Hippocampal formation (tissue), 2 donors: ENCODE data around the gene ATXN3.
"Not testable (repeated sequence)": the region's sequence is repeated elsewhere in the genome, so short reads cannot be mapped to it uniquely, and the experiment has no call there.

ENCODE experiments used
- DNase-seq, 2 donors: peaks; one replicate each; lab custom pipeline; 2025; lab: John Stamatoyannopoulos, UW

ATXN3 gene

GRCh38 chr14:92074555-92074954, 31.8 kb downstream of the ATXN3 start:
- no peak for DNase-seq

GRCh38 chr14:92058006-92058917, 48.1 kb downstream of the ATXN3 start:
- DNase-seq = peak in 1 of 2 donors; percentile 4

GRCh38 chr14:92049781-92050180, 56.6 kb downstream of the ATXN3 start:
- DNase-seq = no peak

GRCh38 chr14:92049221-92049620, 57.2 kb downstream of the ATXN3 start:
- not testable (repeated sequence) for DNase-seq

DNA sequence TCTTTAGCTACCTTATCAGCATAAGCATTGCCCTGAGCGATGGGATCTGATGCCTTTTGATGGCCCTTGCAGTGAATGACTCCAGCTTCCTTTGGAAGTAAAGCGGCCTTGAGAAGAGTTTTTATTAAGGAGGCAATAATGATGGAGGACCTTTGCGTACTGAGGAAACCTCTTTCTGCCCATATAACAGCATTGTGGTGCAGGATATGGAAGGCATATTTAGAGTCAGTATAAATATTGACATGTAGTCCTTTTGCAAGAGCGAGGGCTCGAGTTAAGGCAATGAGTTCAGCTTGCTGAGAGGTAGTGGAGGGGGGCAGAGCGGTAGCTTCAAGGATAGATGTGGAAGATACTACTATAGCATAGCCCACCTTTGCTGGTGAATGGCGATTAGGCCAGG, 60.5 kb downstream of the ATXN3 start:
- DNase-seq = not testable (repeated sequence)

DNA sequence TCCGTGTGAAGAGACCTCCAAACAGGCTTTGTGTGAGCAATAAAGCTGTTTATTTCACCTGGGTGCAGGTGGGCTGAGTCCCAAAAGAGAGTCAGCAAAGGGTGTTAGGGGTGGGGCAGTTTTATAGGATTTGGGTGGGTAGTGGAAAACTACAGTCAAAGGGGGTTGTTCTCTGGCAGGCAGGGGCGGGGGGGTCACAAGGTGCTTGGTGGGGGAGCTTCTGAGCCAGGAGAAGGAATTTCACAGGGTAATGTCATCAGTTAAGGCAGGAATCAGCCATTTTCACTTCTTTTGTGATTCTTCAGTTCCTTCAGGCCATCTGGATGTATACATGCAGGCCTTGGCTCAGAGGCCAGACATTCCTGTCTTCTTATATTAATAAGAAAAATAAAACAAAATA, 64.6 kb downstream of the ATXN3 start:
- not testable (repeated sequence) for DNase-seq

DNA sequence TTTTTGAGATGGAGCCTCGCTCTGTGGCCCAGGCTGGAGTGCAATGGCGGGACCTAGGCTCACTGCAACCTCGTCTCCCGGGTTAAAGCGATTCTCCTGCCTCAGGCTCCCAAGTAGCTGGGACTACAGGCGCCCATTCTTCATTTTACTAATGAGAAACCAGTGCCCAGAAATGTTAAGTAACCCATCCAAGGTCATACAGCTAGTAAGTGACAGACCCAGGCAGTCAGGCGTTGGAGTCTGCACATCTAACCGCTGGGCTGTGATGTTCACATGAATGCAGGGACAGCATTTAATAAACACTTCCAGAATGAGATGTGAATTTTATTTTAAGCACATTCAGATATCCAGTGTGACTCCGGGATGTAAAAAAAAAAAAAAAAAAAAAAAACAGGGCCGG, 65.2 kb downstream of the ATXN3 start:
- DNase-seq = no peak

DNA sequence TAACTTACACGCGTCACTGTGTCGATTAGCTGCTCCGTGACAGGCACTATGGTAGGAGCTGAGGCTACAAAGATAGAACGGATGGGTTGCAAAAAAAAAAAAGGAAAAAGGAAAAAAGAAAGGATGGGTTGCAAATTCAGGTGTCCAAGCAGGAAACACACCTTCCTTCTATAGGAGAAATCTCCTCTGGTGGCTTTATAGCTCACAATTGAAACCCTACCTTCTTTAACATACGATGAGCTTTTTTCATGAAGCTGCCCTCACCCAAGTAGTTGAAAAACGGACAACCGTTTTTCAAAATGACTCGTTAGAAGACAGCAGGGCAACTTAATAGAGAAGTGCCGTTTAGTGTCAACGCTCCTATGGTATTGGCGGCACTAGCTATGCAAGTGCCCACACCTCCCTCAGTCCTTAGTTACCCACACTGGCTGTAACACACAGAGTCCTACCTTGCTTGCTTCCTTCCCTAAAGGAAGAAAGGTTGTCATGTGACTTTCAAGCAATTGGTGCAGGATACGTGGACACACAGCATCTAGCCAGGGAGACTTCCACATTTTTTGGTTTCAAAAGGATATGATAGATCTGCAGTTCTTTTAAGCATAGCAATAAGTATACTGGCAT, 65.8 kb downstream of the ATXN3 start:
- DNase-seq = peak in 1 of 2 donors; percentile 60

GRCh38 chr14:92039719-92040430, 66.5 kb downstream of the ATXN3 start, which contains the start of gene TRIP11:
Gene TRIP11 (minus strand): TSS chr14:92040059. CDS start chr14:92039685, 374 bp downstream.
- peak; percentile 87 to 93 for DNase-seq

GRCh38 chr14:92039063-92039718, 67.2 kb downstream of the ATXN3 start:
- peak in 1 of 2 donors; percentile 38 for DNase-seq

DNA sequence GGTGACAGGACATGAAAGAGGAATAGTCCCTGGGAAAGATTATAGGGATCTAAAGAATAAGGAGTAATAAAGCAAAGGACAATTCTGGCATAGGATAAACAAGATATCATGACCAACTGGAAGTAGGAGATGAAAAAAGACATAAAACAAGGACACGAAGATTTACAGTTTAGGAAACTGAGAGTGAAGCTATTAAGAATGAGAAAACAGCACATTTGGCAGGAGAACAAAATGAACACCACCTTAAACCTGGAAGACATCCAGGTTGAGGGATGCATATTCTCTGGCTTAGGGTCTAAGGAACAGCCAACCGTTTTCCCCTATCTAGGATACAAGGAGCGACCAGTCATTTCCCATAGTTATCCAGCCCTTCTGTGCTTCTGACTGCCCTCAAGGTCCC, 68.4 kb downstream of the ATXN3 start:
- no peak for DNase-seq

- DNase-seq = no peak
These were observed 70.5 kb downstream of the ATXN3 start for GRCh38 chr14:92035890-92036289.

GRCh38 chr14:92033906-92034687, 72.3 kb downstream of the ATXN3 start:
- DNase-seq = no peak

DNA sequence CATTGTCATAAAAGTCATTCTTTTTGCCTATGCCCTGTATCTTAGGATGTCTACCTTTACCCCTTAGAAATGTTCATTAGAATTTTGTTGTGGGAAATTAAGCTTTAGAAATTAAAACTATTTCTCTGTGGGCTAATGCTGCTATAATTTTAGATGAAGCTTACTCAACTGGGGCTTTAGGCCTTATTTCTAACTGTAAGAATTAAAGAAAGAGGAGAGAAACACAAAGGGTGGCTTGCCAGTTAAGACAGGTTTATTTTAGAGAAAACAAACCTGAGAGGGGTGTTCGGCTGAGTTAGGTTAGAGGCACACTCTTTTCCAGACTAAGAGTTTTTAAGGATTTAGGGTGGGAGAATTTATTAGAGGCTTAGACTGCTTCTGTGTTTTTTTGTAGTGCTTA, 72.9 kb downstream of the ATXN3 start:
- DNase-seq = no peak

- no peak for DNase-seq
These were observed 79.7 kb downstream of the ATXN3 start for GRCh38 chr14:92026548-92027190.

DNA sequence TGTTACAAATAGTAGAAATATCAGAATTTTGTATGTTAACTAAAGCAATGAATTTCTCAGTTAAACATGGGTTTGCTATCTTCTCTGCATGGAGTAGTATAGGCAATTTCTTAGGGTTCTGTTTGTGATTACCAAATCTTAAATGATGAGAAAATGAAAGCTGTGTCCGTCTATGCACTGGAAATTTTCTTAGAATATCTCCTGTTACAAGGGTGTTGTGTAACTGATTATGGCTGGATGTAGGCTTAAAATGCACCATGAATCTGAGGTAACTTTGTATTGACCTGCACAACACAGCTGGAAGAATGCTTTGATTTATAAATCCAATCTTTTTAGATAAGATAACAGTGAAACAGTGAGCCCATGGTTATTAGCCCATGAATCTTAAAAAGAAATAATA, 84.3 kb downstream of the ATXN3 start:
- DNase-seq = no peak

DNA sequence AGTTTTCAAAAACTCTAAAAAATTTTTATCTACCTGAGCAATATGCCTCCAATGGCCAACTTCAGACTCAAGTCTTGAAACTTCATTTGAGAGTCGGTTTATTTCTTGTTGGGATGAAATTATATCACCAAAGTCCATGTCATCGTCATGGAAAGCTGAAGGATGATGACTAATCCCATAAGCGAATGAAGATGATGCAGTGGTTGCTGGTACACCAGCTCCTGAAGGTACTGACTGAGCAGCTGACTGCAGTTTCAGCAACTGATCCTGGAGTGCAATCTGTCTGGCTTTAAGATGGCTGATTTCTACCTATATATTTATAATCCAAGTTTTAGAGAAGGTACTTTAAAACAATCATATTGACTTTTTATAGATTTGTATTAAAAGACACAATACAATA, 84.9 kb downstream of the ATXN3 start:
- DNase-seq = no peak

DNA sequence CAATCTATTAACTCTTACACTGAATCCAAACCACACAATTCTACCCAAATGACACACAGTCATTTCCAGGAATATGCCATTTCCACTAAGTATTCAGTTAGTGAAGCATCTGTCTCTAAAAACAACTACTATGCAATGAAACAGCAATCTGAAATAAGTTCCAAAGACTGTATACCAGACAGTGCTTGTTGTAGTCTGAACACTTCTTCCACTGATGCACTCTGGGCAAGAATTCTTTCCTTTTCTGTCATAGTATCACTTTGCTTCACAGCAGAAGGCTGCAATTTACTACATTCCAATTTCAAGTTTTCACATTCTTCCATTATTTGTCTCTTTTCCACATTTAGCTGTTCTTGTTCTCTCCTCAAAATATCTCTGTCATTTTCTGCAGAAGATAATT, 92.3 kb downstream of the ATXN3 start:
- DNase-seq = no peak

DNA sequence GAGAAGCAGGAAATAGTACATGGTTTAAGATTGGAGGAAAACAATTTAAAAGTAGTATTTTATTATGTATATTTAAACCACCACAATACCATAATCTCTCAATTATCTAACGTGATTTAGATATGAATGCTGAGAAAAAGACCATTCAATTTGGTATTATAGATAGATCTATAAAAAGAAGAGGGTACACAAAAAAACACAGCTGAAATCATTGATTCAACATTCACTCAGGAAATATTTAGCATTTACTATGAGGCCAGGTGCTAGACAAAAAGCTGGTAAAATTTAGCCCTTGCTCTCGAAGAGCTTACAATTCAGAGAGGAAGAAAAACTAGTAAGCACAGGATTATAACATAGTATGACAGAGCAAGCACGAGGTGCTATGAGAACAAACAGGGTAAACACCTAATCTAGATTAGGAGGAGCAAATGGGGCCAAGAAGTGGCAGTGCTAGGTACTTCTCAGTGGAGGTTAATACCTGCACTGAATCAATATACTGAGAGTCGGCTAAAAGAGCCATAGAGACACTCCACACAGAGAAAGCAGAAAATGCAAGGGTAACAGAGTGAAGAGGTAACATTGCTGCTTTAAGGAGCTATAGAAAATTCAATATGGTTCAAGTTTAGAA, 94.1 kb downstream of the ATXN3 start:
- DNase-seq = no peak

GRCh38 chr14:92010644-92011043, 95.7 kb downstream of the ATXN3 start:
- DNase-seq = no peak
